Left lobe of liver (tissue), 2 donors: ENCODE results near the gene PGP. TPM values are rescaled to one million over a fixed set of nuclear protein-coding genes. Genes with fewer than 3 reads are reported as not detected.
"Not testable (repeated sequence)": the region's sequence is repeated elsewhere in the genome, so short reads cannot be mapped to it uniquely, and the experiment has no call there.

Experiments
- ATAC-seq: fragments of 200-7000 bp; cut with Tn5 transposase; one replicate; pipeline ENCODE4 v1.9.1; 2020; ENCODE audit warnings: mild to moderate bottlenecking, moderate library complexity
- DNase-seq: peaks from one replicate; pipeline ENCODE4 v3.0.0-alpha.2; 2020; ENCODE audit warnings: low spot score
- total RNA-seq: library from RNA; stranded (reverse); gene quantifications from one replicate; pipeline ENCODE4 v1.2.1, GENCODE V29; 2021
- donor health status: DM: no; HTN: no; CAD: no; lungs with moderate emphysema.
- donor health status: DM: no; HTN: yes; CAD: no.

PGP gene
- total RNA-seq, 1 donor from 2014 or later, result 7.5 TPM

DNA sequence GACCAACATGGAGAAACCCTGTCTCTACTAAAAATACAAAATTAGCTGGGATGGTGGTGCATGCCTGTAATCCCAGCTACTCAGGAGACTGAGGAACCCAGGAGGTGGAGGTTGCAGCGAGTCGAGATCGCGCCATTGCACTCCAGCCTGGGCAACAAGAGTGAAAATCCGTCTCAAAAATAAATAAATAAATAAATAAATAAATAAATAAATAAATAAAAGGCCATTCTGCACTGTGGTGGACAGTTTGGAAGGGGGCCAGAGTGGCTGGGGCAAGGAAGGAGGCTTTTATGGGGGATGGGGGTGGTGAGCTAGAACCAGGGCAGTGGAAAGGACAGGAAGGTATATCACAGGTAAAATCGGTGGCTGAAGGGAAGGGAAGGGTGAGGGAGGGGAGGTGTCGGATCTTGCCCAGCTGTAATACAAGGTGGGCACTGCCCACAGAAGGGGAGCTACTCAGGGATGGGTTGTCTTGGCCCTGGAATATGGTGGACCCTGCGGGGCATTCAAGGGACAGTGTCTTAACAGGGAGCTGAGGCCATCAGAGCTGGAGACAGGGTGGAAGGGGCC lies 11.4 kb downstream of the PGP start:
- not testable (repeated sequence) for DNase-seq, ATAC-seq

DNA sequence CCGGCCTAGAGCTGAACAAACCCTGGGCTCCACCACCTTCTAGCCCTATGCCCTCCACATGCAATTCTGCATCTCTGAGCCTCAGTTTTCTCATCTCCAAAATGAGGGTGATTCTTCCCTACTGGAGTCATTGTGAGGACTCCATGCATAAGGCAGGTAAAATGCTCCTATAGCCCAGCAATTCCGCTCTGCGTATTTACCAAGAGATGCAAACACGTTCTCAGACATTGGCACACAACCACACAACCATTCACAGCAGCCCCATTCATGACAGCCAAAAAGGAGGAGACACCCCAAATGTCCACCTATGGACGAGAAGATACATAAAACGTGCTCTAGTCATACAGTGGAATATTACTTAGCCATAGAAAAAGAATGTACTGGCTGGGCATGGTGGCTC lies 14.3 kb downstream of the PGP start:
- DNase-seq (no peak), ATAC-seq (no peak)

GRCh38 chr16:2199621-2200139 lies 15.0 kb downstream of the PGP start:
- no peak for DNase-seq

GRCh38 chr16:2199095-2199494 lies 15.5 kb downstream of the PGP start:
- no peak for ATAC-seq

More at GRCh38 chr16:2199621-2200139, 15.0 kb downstream of the PGP start:
- no peak for ATAC-seq

DNA sequence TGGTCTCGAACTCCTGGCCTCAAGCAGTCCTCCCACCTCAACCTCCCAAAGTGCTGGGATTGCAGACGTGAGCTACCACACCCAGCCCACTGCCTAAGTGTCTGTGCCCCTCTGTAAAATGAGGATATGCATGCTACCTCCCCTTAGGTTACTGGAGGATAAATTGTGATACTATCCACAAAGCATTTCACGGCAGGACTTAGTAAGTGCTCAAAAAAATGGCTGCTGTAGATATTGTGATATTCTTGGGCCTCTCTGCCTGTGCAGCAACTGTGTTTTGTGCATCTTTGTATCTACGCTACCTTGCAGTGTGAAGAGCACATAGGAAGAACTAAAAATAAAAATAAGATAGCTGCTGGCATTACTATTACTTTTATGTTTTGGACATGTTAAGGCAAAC lies 16.4 kb downstream of the PGP start:
- ATAC-seq (no peak), DNase-seq (no peak)

More at GRCh38 chr16:2199095-2199494, 15.5 kb downstream of the PGP start:
- no peak for DNase-seq

DNA sequence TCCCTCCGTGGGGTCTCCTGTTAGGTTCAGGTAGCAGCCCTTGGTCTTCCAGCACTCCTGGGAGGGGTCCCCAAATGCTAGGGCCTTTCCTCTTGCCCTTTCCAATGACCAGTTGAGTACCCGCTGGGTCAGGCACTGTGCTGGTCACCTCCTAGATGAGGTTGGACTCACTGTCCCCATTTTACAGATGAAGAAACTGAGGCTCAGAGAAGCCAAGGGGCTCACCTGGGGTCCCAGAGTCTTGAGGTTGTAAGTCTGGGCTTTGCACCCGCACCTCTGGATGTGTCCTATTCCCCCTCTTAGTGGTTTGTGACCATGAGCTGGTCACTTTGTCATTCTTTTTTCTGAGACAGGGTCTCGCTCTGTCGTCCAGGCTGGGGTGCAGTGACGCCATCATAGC lies 16.9 kb downstream of the PGP start:
- DNase-seq (no peak), ATAC-seq (no peak)

- DNase-seq (no peak), ATAC-seq (no peak)
Observed at GRCh38 chr16:2196981-2197511, 17.6 kb downstream of the PGP start.

DNA sequence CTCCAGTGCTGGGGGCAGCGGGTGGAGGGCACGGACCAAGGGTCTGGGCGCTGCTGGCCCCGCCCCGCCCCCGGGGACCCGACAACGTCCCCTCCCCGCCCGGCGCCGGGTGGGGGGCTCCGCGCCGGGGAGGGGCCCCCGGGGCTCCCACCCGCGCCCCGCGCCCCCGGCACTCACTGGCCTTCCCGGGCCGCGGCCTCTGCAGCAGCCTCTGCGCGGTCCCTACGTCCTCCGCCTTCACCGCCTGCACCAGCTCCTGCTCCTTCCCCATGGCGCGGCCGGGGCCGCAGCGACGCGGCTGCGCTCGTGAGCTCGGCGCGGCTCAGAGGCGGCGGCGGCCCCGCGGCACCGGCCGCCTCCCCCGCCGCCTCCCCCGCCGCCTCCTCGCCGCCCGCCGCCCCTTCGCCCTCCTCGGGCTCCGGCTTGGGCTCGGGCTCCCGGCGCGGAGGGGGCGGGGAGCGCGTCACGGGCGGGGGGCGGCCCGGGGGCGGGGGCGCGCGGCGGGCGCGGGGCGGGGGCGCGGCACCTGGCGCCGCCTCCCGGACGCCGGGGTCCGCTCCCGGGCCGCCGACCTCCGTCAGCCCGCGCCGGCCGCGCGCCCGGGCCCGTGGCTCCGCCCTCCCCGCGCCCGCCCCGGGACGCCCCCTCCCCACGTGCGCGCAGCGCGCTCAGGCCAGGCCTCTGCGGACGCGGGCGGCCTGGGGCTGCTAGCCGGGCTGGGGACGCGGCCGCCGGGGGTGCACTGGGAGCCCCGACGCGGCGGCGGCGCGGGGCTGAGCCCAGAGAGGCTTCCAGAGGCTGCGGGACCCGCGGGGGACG lies 18.3 kb downstream of the PGP start, which contains the start of gene CASKIN1:
CASKIN1 (minus strand) TSS at position 444 of the 819 bp plus-strand sequence; CDS start at position 271, 173 bp downstream.
- DNase-seq, result no peak
- peak; percentile 19 for ATAC-seq

- DNase-seq, result no peak
- peak; percentile 14 for ATAC-seq
Observed at GRCh38 chr16:2195322-2196161, 19.1 kb downstream of the PGP start.

- ATAC-seq (peak; percentile 93), DNase-seq (no peak)
Observed at GRCh38 chr16:2194852-2195321, 19.8 kb downstream of the PGP start.

DNA sequence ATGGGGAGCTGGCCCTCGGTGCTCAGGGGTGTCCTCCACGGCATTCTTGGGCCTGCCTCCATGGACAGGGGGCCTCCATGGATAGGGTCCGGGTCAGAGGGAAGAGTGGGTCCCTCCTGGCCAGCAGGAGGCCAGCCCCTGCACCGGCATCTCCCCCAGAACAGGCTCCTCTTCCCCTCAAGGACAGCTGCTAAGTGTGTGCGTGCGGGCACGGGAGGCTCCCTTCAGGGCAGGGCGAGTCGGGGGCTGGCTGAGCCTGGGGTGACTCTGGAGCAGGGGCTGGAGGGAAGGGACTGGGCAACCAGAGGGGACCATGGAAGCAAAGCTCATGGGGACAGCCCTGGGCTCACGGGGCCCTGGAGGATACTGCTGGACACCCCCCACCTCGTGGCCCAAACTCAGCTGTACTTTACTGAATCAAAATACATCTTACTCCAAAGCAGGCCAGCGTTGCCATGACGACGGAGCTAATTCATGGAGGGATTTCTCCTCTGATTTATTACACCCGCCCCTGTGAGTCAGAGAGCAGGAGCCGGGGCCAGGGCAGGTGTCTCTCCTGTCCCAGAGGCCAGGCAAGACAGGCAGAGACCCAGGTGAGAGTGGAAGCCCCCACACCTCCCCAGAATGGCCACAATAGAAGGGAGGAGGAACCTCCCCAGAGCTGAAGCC lies 20.3 kb downstream of the PGP start:
- no peak for ATAC-seq

GRCh38 chr16:2191446-2191706 lies 23.3 kb downstream of the PGP start:
- ATAC-seq, result no peak
- DNase-seq, result no peak

More for the DNA sequence above, 20.3 kb downstream of the PGP start:
- no peak for DNase-seq

- no peak for DNase-seq
Observed at GRCh38 chr16:2190659-2191445, 23.8 kb downstream of the PGP start.

GRCh38 chr16:2190002-2190658 lies 24.5 kb downstream of the PGP start:
- ATAC-seq, result no peak

More at GRCh38 chr16:2190659-2191445, 23.8 kb downstream of the PGP start:
- ATAC-seq, result no peak

DNA sequence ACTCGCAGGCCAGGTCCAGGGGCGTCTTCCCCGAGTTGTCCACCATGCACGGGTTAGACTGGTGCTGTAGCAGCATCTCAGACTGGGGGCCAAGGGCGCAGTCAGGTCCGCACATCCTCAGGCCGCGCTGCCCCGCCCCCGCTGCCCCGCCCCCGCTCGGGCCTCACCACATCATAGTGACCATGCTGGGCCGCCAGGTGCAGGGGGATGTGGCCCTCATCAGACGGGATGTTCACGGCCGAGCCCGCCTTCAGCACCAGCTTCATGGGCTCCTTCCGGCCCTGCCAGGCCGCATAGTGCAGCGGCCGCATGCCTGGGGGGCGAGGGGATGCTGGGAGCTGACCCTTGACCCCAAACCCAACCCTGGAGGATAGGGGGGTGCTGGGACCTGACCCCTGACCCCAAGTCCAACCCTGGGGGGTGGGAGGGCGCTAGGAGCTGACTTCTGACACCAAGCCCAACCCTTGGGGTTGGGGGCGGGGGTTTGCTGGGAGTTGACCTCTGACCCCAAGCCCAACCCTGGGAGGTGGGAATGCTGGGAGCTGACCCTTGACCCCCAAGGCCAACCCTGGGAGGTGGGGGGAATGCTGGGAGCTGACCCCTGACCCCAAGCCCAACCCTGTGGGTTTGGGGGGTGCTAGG lies 25.3 kb downstream of the PGP start:
- DNase-seq (no peak), ATAC-seq (no peak)

More at GRCh38 chr16:2190002-2190658, 24.5 kb downstream of the PGP start:
- no peak for DNase-seq

- ATAC-seq (no peak), DNase-seq (no peak)
Observed at GRCh38 chr16:2188395-2188794, 26.2 kb downstream of the PGP start.

DNA sequence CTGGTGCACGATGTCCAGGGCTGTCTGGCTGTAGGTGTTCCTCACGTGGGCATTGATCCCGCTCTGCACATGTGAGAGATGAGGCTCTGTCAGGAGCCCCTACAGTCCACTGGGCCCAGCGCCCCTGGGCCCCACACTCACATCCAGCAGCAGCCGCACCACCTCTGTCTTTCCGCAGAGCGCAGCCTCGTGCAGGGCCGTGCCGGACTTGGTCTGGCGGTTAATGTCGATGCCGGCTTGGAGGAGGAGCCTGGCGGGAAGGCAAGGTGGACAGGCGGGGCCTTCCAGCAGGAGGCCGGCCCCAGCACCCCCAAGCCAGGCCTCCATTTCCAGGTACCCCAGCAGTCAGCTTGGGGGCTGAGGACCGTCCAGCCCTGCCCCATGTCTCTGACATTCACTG lies 27.4 kb downstream of the PGP start:
- ATAC-seq (no peak), DNase-seq (no peak)

DNA sequence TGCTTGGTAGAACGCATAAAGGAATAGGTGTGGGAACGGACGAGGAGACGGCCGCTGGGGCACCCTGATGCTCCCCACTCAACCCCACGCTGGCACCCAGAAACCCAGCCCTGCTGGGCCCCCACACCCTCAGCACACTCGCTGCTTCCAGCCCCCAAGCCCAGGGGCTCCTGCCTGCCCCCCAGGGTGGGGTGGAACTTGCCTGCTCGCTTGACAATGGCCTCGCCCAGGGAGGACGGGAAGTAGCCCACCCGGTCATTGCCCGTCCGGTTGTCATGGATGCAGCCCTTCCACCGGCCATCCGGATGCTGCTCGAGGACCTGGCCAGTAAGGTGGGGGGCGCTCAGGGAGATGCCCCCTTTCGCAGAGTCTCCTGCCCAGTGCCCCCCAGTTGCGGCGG lies 28.1 kb downstream of the PGP start:
- DNase-seq (no peak), ATAC-seq (no peak)

DNA sequence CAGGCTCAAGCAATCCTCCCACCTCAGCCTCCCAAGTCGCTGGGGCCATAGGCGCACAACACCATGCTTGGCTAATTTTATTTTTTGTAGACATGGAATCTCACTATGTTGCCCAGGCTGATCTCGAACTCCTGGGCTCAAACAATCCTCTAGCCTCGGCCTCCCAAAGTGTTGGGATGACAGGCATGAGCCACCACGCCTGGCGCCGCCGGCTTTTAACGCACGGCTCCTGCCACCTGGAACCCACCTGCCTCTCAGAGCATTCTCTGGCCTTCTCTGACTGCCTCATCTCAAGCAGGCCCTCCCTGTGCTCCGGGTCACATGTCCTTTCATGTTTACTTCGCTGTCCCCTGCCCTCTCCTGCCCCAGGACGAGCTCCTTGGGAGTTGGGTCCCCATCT lies 28.6 kb downstream of the PGP start:
- DNase-seq (no peak), ATAC-seq (no peak)
